ENCODE measurements around the gene SGSM1. TPM values are rescaled to one million over a fixed set of nuclear protein-coding genes. Genes with fewer than 3 reads are reported as not detected.

Gene SGSM1
- total RNA-seq, 1 experiment from 2014 or later = 4.3 TPM

DNA sequence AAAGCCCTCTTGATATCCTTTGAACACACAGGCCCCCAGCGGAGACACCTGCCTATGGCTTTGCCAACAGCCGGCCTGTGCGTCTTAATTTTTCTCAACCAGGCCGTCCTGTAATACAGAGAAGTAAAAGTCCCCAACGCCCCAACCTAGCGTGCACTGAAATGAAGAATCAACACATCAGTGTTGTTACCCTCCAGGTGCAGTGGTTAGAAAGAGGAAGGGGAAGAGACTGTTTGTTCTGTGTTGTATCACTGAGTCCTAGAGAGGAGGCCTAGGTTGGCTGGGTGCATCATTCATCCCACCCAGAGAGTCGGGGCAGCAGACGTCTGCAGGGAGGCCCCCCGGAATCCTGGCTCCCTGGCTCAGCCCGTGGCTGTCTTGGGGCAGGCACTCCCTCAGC is 25.7 kb downstream of the SGSM1 start:
- no peaks in the 10 kb centered on the region for H4K20me1 ChIP-seq (ENCODE audit: control insufficient read depth, insufficient read depth, insufficient read length)
- H2BK5ac ChIP-seq (ENCODE audit: insufficient read length, low read length) = no peak overlapping the region
- H3K79me2 ChIP-seq (ENCODE audit: insufficient read depth, low read length) = no peaks in the 10 kb centered on the region
- H3K14ac ChIP-seq (ENCODE audit: insufficient read depth, low read length) = no peak overlapping the region
- H3K4me2 ChIP-seq (ENCODE audit: insufficient read depth, insufficient read length, low read length) = no peak overlapping the region
- peaks cover 4% of the 10 kb centered on the region; the same call in 1 of the 2 replicates for H3K4me1 ChIP-seq (ENCODE audit: insufficient read depth, low read length)
- H3K23ac ChIP-seq (ENCODE audit: insufficient read length, low read depth, low read length) = no peak overlapping the region
- no peak overlapping the region for H2BK12ac ChIP-seq (ENCODE audit: insufficient read length, low read depth, low read length)
- no peak overlapping the region for H2AK5ac ChIP-seq (ENCODE audit: insufficient read length, low read length)
- no peaks in the 10 kb centered on the region for H3K9me3 ChIP-seq (ENCODE audit: control insufficient read depth, low read depth, low read length)
- H3K18ac ChIP-seq (ENCODE audit: insufficient read length, low read depth, low read length) = no peak overlapping the region
- no peak overlapping the region for H3T11ph ChIP-seq (ENCODE audit: low read length)
- no peak overlapping the region for H4K5ac ChIP-seq (ENCODE audit: insufficient read length, low read depth, low read length)
- H3K56ac ChIP-seq (ENCODE audit: insufficient read length, low read depth, low read length) = no peak overlapping the region
- H3K27me3 ChIP-seq (ENCODE audit: insufficient read depth, low read length) = no peaks in the 10 kb centered on the region
- H3K23me2 ChIP-seq (ENCODE audit: insufficient read length, low read depth, low read length, poor library complexity, severe bottlenecking) = no peaks in the 10 kb centered on the region
- no peak overlapping the region for H3K4ac ChIP-seq (ENCODE audit: low read depth, low read length)
- H3K79me1 ChIP-seq (ENCODE audit: insufficient read depth, low read depth, low read length, poor library complexity, severe bottlenecking) = no peaks in the 10 kb centered on the region
- no peaks in the 10 kb centered on the region; the same call in 1 of the 2 replicates for H3K27me3 Mint-ChIP-seq (ENCODE audit: low read depth)
- H2BK120ac ChIP-seq (ENCODE audit: low read depth, low read length, poor library complexity, severe bottlenecking) = no peak overlapping the region
- H3K27ac Mint-ChIP-seq = no peak overlapping the region
- H4K91ac ChIP-seq (ENCODE audit: insufficient read length, low read depth, low read length) = no peak overlapping the region
- no peak overlapping the region for H2AFZ ChIP-seq (ENCODE audit: low read length)
- no CpG with 5 or more reads among the region's 10 CpGs for WGBS (ENCODE audit: extremely low coverage, insufficient read length, low lambda C conversion rate)
- no peak overlapping the region for H2BK15ac ChIP-seq (ENCODE audit: low read depth, low read length)
- H3K36me3 Mint-ChIP-seq (ENCODE audit: insufficient read depth in 1 of 3, low read depth in 3 of 3) = peaks cover 2 to 12% (median 7%) of the 10 kb centered on the region in 3 experiments; a peak in 4 of 7 replicates
- no peak overlapping the region for H2BK20ac ChIP-seq (ENCODE audit: low read depth, low read length, poor library complexity, severe bottlenecking)
- TF ChIP-seq, protein P1, sequence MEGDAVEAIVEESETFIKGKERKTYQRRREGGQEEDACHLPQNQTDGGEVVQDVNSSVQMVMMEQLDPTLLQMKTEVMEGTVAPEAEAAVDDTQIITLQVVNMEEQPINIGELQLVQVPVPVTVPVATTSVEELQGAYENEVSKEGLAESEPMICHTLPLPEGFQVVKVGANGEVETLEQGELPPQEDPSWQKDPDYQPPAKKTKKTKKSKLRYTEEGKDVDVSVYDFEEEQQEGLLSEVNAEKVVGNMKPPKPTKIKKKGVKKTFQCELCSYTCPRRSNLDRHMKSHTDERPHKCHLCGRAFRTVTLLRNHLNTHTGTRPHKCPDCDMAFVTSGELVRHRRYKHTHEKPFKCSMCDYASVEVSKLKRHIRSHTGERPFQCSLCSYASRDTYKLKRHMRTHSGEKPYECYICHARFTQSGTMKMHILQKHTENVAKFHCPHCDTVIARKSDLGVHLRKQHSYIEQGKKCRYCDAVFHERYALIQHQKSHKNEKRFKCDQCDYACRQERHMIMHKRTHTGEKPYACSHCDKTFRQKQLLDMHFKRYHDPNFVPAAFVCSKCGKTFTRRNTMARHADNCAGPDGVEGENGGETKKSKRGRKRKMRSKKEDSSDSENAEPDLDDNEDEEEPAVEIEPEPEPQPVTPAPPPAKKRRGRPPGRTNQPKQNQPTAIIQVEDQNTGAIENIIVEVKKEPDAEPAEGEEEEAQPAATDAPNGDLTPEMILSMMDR (conservative IDR thresholded peaks at IDR 0.05) = no peak
- no peak overlapping the region for H4K8ac ChIP-seq (replicated peaks; ENCODE audit: insufficient read length, low read depth, low read length)
- H3K9ac ChIP-seq (ENCODE audit: extremely low read depth, insufficient read length, low read length) = no peak overlapping the region
- no peak overlapping the region for H3K27ac ChIP-seq (ENCODE audit: insufficient read length, low read depth, low read length)
- H3K4me1 Mint-ChIP-seq = peaks cover 34 to 50% of the 10 kb centered on the region in 2 experiments
- H3K9me3 Mint-ChIP-seq = no peaks in the 10 kb centered on the region
- DNase-seq = no peak
- H3K4me3 Mint-ChIP-seq = no peak overlapping the region
